Neural cell (in vitro differentiated cells): ENCODE measurements around the gene PANX1.

Experiments used
- EZH2 ChIP-seq: fragments of 200-600, 300-800 bp; shearing (Covaris generic), sonication (generic); IDR thresholded peaks from 2 replicates; pipeline ENCODE4 v1.6.1; 2014; ENCODE audit warnings: antibody characterized with exemption, low read length, borderline replicate concordance, mild to moderate bottlenecking; ENCODE audit not compliant: insufficient read depth, poor library complexity, severe bottlenecking
- MXI1 ChIP-seq: fragments of 450-650 bp; conservative IDR thresholded peaks from 2 replicates; pipeline ENCODE4 v1.6.1; 2014; ENCODE audit warnings: antibody characterized with exemption, mild to moderate bottlenecking; ENCODE audit not compliant: poor library complexity, severe bottlenecking
- POLR2AphosphoS5 ChIP-seq: IDR thresholded peaks from 2 replicates; pipeline ENCODE4 v1.6.1; 2012
- SMC3 ChIP-seq: fragments of 450-650 bp; conservative IDR thresholded peaks from 2 replicates; pipeline ENCODE4 v1.6.1; 2014; ENCODE audit warnings: antibody characterized with exemption, mild to moderate bottlenecking, moderate library complexity; ENCODE audit not compliant: poor library complexity
- TAF1 ChIP-seq: IDR thresholded peaks from 2 replicates; pipeline ENCODE4 v1.6.1; 2012; ENCODE audit warnings: low read depth
- TF ChIP-seq, protein P1 (sequence below): fragments of 450-650 bp; IDR thresholded peaks from 2 replicates; pipeline ENCODE4 v1.5.1; 2014; ENCODE audit warnings: antibody characterized with exemption, mild to moderate bottlenecking, moderate library complexity; ENCODE audit not compliant: poor library complexity, severe bottlenecking
- TF ChIP-seq, protein P2 (sequence below): IDR thresholded peaks from 2 replicates; pipeline ENCODE4 v1.6.1; 2012; ENCODE audit warnings: borderline replicate concordance

DNA sequence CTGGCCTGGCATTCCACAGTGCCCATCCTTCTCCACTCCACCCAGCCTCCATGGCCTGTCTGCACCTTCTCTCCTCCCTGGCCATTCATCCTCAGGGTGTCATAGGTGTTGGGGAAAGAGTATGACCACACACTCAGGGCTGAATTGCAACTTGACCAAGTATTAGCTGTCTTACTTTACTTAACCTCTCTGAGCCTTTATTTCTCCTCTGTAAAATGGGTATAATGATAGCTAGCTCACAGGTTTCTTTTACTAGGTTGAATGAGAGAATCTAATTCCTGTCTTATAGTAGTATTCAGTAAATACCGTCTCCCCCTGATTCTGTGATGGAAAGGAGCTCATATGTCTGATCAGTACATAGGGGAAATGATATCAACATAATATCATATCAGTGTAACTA is 16.0 kb downstream of the PANX1 start:
- no peak for TF ChIP-seq TAF1
- TF ChIP-seq, protein P1, sequence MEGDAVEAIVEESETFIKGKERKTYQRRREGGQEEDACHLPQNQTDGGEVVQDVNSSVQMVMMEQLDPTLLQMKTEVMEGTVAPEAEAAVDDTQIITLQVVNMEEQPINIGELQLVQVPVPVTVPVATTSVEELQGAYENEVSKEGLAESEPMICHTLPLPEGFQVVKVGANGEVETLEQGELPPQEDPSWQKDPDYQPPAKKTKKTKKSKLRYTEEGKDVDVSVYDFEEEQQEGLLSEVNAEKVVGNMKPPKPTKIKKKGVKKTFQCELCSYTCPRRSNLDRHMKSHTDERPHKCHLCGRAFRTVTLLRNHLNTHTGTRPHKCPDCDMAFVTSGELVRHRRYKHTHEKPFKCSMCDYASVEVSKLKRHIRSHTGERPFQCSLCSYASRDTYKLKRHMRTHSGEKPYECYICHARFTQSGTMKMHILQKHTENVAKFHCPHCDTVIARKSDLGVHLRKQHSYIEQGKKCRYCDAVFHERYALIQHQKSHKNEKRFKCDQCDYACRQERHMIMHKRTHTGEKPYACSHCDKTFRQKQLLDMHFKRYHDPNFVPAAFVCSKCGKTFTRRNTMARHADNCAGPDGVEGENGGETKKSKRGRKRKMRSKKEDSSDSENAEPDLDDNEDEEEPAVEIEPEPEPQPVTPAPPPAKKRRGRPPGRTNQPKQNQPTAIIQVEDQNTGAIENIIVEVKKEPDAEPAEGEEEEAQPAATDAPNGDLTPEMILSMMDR, result no peak
- no peak for TF ChIP-seq MXI1
- TF ChIP-seq EZH2, result no peak
- TF ChIP-seq POLR2AphosphoS5, result no peak
- TF ChIP-seq SMC3, result no peak
- TF ChIP-seq, protein P2, sequence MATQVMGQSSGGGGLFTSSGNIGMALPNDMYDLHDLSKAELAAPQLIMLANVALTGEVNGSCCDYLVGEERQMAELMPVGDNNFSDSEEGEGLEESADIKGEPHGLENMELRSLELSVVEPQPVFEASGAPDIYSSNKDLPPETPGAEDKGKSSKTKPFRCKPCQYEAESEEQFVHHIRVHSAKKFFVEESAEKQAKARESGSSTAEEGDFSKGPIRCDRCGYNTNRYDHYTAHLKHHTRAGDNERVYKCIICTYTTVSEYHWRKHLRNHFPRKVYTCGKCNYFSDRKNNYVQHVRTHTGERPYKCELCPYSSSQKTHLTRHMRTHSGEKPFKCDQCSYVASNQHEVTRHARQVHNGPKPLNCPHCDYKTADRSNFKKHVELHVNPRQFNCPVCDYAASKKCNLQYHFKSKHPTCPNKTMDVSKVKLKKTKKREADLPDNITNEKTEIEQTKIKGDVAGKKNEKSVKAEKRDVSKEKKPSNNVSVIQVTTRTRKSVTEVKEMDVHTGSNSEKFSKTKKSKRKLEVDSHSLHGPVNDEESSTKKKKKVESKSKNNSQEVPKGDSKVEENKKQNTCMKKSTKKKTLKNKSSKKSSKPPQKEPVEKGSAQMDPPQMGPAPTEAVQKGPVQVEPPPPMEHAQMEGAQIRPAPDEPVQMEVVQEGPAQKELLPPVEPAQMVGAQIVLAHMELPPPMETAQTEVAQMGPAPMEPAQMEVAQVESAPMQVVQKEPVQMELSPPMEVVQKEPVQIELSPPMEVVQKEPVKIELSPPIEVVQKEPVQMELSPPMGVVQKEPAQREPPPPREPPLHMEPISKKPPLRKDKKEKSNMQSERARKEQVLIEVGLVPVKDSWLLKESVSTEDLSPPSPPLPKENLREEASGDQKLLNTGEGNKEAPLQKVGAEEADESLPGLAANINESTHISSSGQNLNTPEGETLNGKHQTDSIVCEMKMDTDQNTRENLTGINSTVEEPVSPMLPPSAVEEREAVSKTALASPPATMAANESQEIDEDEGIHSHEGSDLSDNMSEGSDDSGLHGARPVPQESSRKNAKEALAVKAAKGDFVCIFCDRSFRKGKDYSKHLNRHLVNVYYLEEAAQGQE, result no peak
